Stimulated activated memory B cell treated with anti-CD40 and anti-IgM and Interleukin-4, amounts not matched to agents 10 μg/mL and 1 μg/mL and 100 μg/mL, for 72 hours (primary cell): Measurements from ENCODE around the gene PDZD7.

Source experiments
- ATAC-seq: fragments of 150-1000 bp; cut with Tn5 transposase; 2 replicates; pipeline ENCODE4 v1.10.0; 2021
- H3K27ac Mint-ChIP-seq: one replicate; pipeline ENCODE4 v1.8.0; 2022; ENCODE audit warnings: mild to moderate bottlenecking, mixed read lengths
- H3K27me3 Mint-ChIP-seq: one replicate; pipeline ENCODE4 v1.8.0; 2022; ENCODE audit warnings: mixed read lengths
- H3K36me3 Mint-ChIP-seq: one replicate; pipeline ENCODE4 v1.8.0; 2022; ENCODE audit warnings: mixed read lengths
- H3K4me1 Mint-ChIP-seq: one replicate; pipeline ENCODE4 v1.8.0; 2022; ENCODE audit warnings: mixed read lengths
- H3K4me3 Mint-ChIP-seq: one replicate; pipeline ENCODE4 v1.8.0; 2022; ENCODE audit warnings: mild to moderate bottlenecking, moderate library complexity, mixed read lengths
- H3K9me3 Mint-ChIP-seq: one replicate; pipeline ENCODE4 v1.8.0; 2022; ENCODE audit warnings: mixed read lengths

The PDZD7 gene

GRCh38 chr10:100968863-100969186 lies 62.1 kb downstream of the PDZD7 start:
- Mint-ChIP-seq H3K9me3 (no peaks in the 10 kb centered on the region), H3K27ac (no peak overlapping the region), H3K4me1 (peaks cover 30% of the 10 kb centered on the region), H3K4me3 (peak overlapping the region; percentile 78), H3K36me3 (peaks cover 10% of the 10 kb centered on the region), H3K27me3 (no peaks in the 10 kb centered on the region)
- ATAC-seq, result no peak

GRCh38 chr10:100968062-100968736 lies 62.7 kb downstream of the PDZD7 start:
- Mint-ChIP-seq H3K36me3 (peaks cover 11% of the 10 kb centered on the region), H3K4me3 (peak overlapping the region; percentile 78), H3K27me3 (no peaks in the 10 kb centered on the region), H3K9me3 (no peaks in the 10 kb centered on the region), H3K4me1 (peaks cover 30% of the 10 kb centered on the region), H3K27ac (no peak overlapping the region)
- ATAC-seq, result no peak

GRCh38 chr10:100967332-100967731 lies 63.6 kb downstream of the PDZD7 start:
- H3K27ac Mint-ChIP-seq, result no peak overlapping the region
- no peak for ATAC-seq
- H3K36me3 Mint-ChIP-seq, result peaks cover 20% of the 10 kb centered on the region
- H3K9me3 Mint-ChIP-seq, result no peaks in the 10 kb centered on the region
- H3K4me1 Mint-ChIP-seq, result peaks cover 30% of the 10 kb centered on the region
- H3K27me3 Mint-ChIP-seq, result no peaks in the 10 kb centered on the region
- no peak overlapping the region for H3K4me3 Mint-ChIP-seq

- no peak overlapping the region for H3K27ac Mint-ChIP-seq
- ATAC-seq, result no peak
- H3K9me3 Mint-ChIP-seq, result no peaks in the 10 kb centered on the region
- H3K36me3 Mint-ChIP-seq, result peaks cover 23% of the 10 kb centered on the region
- no peaks in the 10 kb centered on the region for H3K27me3 Mint-ChIP-seq
- no peak overlapping the region for H3K4me3 Mint-ChIP-seq
- peaks cover 30% of the 10 kb centered on the region for H3K4me1 Mint-ChIP-seq
Measured at GRCh38 chr10:100966887-100967286, 64.0 kb downstream of the PDZD7 start.

- no peak for ATAC-seq
- H3K4me1 Mint-ChIP-seq, result peaks cover 30% of the 10 kb centered on the region
- H3K27me3 Mint-ChIP-seq, result no peaks in the 10 kb centered on the region
- no peak overlapping the region for H3K4me3 Mint-ChIP-seq
- H3K27ac Mint-ChIP-seq, result no peak overlapping the region
- H3K9me3 Mint-ChIP-seq, result no peaks in the 10 kb centered on the region
- peaks cover 27% of the 10 kb centered on the region for H3K36me3 Mint-ChIP-seq
Measured at GRCh38 chr10:100965820-100966219, 65.1 kb downstream of the PDZD7 start.

GRCh38 chr10:100963826-100964225 lies 67.1 kb downstream of the PDZD7 start:
- Mint-ChIP-seq H3K36me3 (peaks cover 42% of the 10 kb centered on the region), H3K27ac (no peak overlapping the region), H3K9me3 (no peaks in the 10 kb centered on the region), H3K4me3 (no peak overlapping the region), H3K27me3 (no peaks in the 10 kb centered on the region), H3K4me1 (peaks cover 12% of the 10 kb centered on the region)
- no peak for ATAC-seq

GRCh38 chr10:100962351-100963080 lies 68.4 kb downstream of the PDZD7 start:
- no peak for ATAC-seq

GRCh38 chr10:100960251-100960650 lies 70.7 kb downstream of the PDZD7 start:
- H3K36me3 Mint-ChIP-seq, result peaks cover 41% of the 10 kb centered on the region
- H3K9me3 Mint-ChIP-seq, result no peaks in the 10 kb centered on the region
- ATAC-seq, result no peak
- H3K4me3 Mint-ChIP-seq, result no peak overlapping the region
- H3K27me3 Mint-ChIP-seq, result no peaks in the 10 kb centered on the region
- H3K4me1 Mint-ChIP-seq, result no peaks in the 10 kb centered on the region
- no peak overlapping the region for H3K27ac Mint-ChIP-seq

More at GRCh38 chr10:100962351-100963080, 68.4 kb downstream of the PDZD7 start:
- no peaks in the 10 kb centered on the region for H3K27me3 Mint-ChIP-seq
- peaks cover 48% of the 10 kb centered on the region for H3K36me3 Mint-ChIP-seq
- H3K9me3 Mint-ChIP-seq, result no peaks in the 10 kb centered on the region
- no peaks in the 10 kb centered on the region for H3K4me1 Mint-ChIP-seq
- H3K27ac Mint-ChIP-seq, result no peak overlapping the region
- no peak overlapping the region for H3K4me3 Mint-ChIP-seq
